KG1 (cell line): ENCODE measurements around the gene GALNT14.

Source experiments
- DNase-seq: peaks from one replicate; lab custom pipeline; 2025; lab: John Stamatoyannopoulos, UW

GALNT14 gene

GRCh38 chr2:31008561-31009114 lies 129.6 kb downstream of the GALNT14 start:
- no peak for DNase-seq

GRCh38 chr2:31004257-31004656 lies 134.0 kb downstream of the GALNT14 start:
- no peak for DNase-seq

- no peak for DNase-seq
Measured at GRCh38 chr2:31003749-31004148, 134.5 kb downstream of the GALNT14 start.

GRCh38 chr2:31002537-31003150 lies 135.6 kb downstream of the GALNT14 start:
- DNase-seq: no peak

- no peak for DNase-seq
Measured at GRCh38 chr2:31000970-31001369, 137.3 kb downstream of the GALNT14 start.

GRCh38 chr2:30998672-30999071 lies 139.6 kb downstream of the GALNT14 start:
- DNase-seq: no peak

- DNase-seq: no peak
Measured at GRCh38 chr2:30997979-30998378, 140.3 kb downstream of the GALNT14 start.

- no peak for DNase-seq
Measured at GRCh38 chr2:30994227-30995056, 143.8 kb downstream of the GALNT14 start.

- DNase-seq: no peak
Measured at GRCh38 chr2:30992781-30993180, 145.5 kb downstream of the GALNT14 start.

GRCh38 chr2:30990671-30991070 lies 147.6 kb downstream of the GALNT14 start:
- no peak for DNase-seq

GRCh38 chr2:30990176-30990575 lies 148.1 kb downstream of the GALNT14 start:
- no peak for DNase-seq

GRCh38 chr2:30989746-30990145 lies 148.5 kb downstream of the GALNT14 start:
- no peak for DNase-seq

- DNase-seq: no peak
Measured at GRCh38 chr2:30987566-30987965, 150.7 kb downstream of the GALNT14 start.

GRCh38 chr2:30986231-30986580 lies 152.0 kb downstream of the GALNT14 start:
- no peak for DNase-seq

- DNase-seq: no peak
Measured at GRCh38 chr2:30985493-30986230, 152.6 kb downstream of the GALNT14 start.

GRCh38 chr2:30984148-30984547 lies 154.1 kb downstream of the GALNT14 start:
- no peak for DNase-seq

- no peak for DNase-seq
Measured at GRCh38 chr2:30981510-30981909, 156.7 kb downstream of the GALNT14 start.

- no peak for DNase-seq
Measured at GRCh38 chr2:30981096-30981495, 157.1 kb downstream of the GALNT14 start.

GRCh38 chr2:30979822-30980245 lies 158.4 kb downstream of the GALNT14 start:
- DNase-seq: no peak

GRCh38 chr2:30978854-30979253 lies 159.4 kb downstream of the GALNT14 start:
- DNase-seq: no peak

GRCh38 chr2:30978044-30978443 lies 160.2 kb downstream of the GALNT14 start:
- DNase-seq: no peak

GRCh38 chr2:30975156-30975555 lies 163.1 kb downstream of the GALNT14 start:
- DNase-seq: no peak

GRCh38 chr2:30974554-30974953 lies 163.7 kb downstream of the GALNT14 start:
- DNase-seq: no peak
